Cardiac muscle cell (in vitro differentiated cells and primary cell): Measurements from ENCODE around the gene ACTL9. TPM values are rescaled to one million over a fixed set of nuclear protein-coding genes. Genes with fewer than 3 reads are reported as not detected.
"Not testable (repeated sequence)": the region's sequence is repeated elsewhere in the genome, so short reads cannot be mapped to it uniquely, and the experiment has no call there.

Experiments
- DNase-seq, 2 donors: peaks; one replicate each; pipeline versions ENCODE4 v3.0.0 to v3.0.0-alpha.2; 2010 to 2017; ENCODE audit warnings: low read depth in 1 of 2, low spot score in 1 of 2
- H3K27ac ChIP-seq: fragments of 200-600 bp; sonication (generic); 2 replicates; pipeline ENCODE4 v1.5.1; 2016
- H3K27me3 ChIP-seq: fragments of 200-600 bp; sonication (generic); 2 replicates; pipeline ENCODE4 v1.6.0; 2016; ENCODE audit warnings: control low read depth
- H3K36me3 ChIP-seq: fragments of 200-600 bp; sonication (generic); 2 replicates; pipeline ENCODE4 v1.5.1; 2016; ENCODE audit warnings: control low read depth
- H3K4me1 ChIP-seq: fragments of 200-600 bp; sonication (generic); 2 replicates; pipeline ENCODE4 v1.8.1; 2017; ENCODE audit warnings: low read depth, mild to moderate bottlenecking, mixed run types
- H3K4me3 ChIP-seq: fragments of 200-600 bp; sonication (generic); 2 replicates; pipeline ENCODE4 v1.5.1; 2016; ENCODE audit warnings: mild to moderate bottlenecking
- H3K9me3 ChIP-seq: fragments of 200-600 bp; sonication (generic); 2 replicates; pipeline ENCODE4 v1.5.1; 2017; ENCODE audit warnings: low read depth, mild to moderate bottlenecking, control low read depth
- CTCF ChIP-seq: IDR thresholded peaks from 2 replicates; pipeline ENCODE4 v1.5.1; 2012; ENCODE audit warnings: low read depth, mild to moderate bottlenecking, low read length
- polyA plus RNA-seq: library from polyadenylated mRNA; unstranded; fragments of >200 nt; fragmentation: Nextera tagmentation; extraction: Ambion mirVana; gene quantifications from 2 replicates; pipeline ENCODE4 v1.2.1, GENCODE V29; 2016
- total RNA-seq: library from RNA; depleted of rRNA; stranded (reverse); fragments of >200 nt; gene quantifications from 2 replicates; pipeline ENCODE4 v1.2.3, GENCODE V29; 2016

The ACTL9 gene
- total and polyA plus RNA-seq, 2 experiments from 2014 or later, result not detected

- H3K27me3 ChIP-seq, result no peaks in the 10 kb centered on the region
- H3K27ac ChIP-seq, result no peak overlapping the region
- H3K36me3 ChIP-seq, result no peaks in the 10 kb centered on the region
- H3K9me3 ChIP-seq, result no peaks in the 10 kb centered on the region
- TF ChIP-seq CTCF, result no peak
- no peaks in the 10 kb centered on the region for H3K4me1 ChIP-seq
- no peak overlapping the region for H3K4me3 ChIP-seq
- DNase-seq, result no peak
Observed at GRCh38 chr19:8722032-8722431, 23.4 kb upstream of the ACTL9 start.

DNA sequence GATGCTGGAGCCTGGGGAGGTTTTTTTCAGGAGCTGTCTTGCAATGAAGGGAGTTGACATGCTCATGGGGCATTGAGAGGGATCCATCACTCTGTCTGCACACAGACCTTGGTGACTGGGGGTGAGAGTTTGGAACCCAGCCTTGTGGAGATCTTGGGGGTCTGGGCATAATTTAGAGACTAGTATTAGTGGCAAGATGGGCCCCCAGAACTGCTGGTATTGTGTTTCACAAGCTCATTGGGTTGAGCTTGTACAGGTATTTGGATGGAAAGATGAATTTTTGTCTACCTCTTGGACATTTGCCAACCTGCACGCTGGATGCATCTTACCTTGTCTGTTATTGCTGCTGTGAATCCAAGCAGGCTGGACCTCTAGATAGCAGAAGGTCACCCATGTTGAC lies 22.7 kb upstream of the ACTL9 start, which contains the start of gene OR2Z1:
Gene OR2Z1 (plus strand): TSS at position 301 of the 400 bp plus-strand sequence. CDS start 9,395 bp downstream, outside the sequence.
- no peak for TF ChIP-seq CTCF
- H3K36me3 ChIP-seq, result no peaks in the 10 kb centered on the region
- H3K4me3 ChIP-seq, result no peak within 1 kb of the TSS
- no peaks in the 10 kb centered on the region for H3K4me1 ChIP-seq
- no peaks in the 10 kb centered on the region for H3K27me3 ChIP-seq
- H3K9me3 ChIP-seq, result no peaks in the 10 kb centered on the region
- no peak for DNase-seq
- H3K27ac ChIP-seq, result no peak within 1 kb of the TSS

DNA sequence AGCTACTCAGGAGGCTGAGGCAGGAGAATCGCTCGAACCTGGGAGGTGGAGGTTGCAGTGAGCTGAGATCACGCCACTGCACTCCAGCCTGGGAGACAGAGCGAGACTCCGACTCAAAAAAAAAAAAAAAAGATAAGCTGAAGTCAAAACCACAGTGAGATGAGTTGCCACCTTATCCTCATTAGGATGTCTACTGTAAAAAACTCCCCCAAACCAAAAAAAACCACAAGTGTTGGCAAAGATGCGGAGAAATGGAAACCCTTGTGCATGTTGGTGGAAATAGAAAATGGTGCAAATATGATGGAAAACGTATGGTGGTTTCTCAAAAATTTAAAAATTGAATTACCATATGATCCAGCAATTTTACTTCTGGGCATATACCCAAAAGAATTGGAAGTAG lies 11.7 kb upstream of the ACTL9 start:
- H3K27me3 ChIP-seq, DNase-seq, H3K4me3 ChIP-seq, H3K27ac ChIP-seq, H3K9me3 ChIP-seq, H3K4me1 ChIP-seq, H3K36me3 ChIP-seq: not testable (repeated sequence)

DNA sequence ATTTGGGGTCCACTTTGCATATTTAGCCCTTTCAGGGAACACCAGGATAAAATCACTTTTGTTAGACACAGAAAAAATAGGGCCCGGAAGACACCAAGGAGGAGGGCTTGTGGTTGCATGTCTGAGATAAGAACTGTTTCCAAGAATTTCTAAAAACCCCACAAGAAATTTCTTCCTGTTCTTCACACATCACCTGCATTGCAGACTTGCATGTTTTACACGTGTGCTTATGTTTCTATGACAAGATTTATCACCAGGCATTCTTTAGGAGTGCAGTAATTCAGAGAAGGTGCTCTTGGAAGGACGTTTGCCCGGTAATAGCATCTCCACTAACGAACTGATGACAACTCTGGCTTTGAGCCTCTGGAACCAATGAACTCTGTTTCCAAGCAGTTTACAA lies 7.1 kb upstream of the ACTL9 start:
- DNase-seq, result no peak
- TF ChIP-seq CTCF, result no peak
- H3K27me3 ChIP-seq, result no peaks in the 10 kb centered on the region
- H3K4me1 ChIP-seq, result no peaks in the 10 kb centered on the region
- H3K4me3 ChIP-seq, result no peak overlapping the region
- H3K9me3 ChIP-seq, result no peaks in the 10 kb centered on the region
- H3K36me3 ChIP-seq, result no peaks in the 10 kb centered on the region
- no peak overlapping the region for H3K27ac ChIP-seq

GRCh38 chr19:8705304-8705703 lies 6.7 kb upstream of the ACTL9 start:
- H3K27me3 ChIP-seq, H3K4me3 ChIP-seq, H3K9me3 ChIP-seq, H3K4me1 ChIP-seq, H3K36me3 ChIP-seq, H3K27ac ChIP-seq, DNase-seq: not testable (repeated sequence)

GRCh38 chr19:8703223-8703622 lies 4.6 kb upstream of the ACTL9 start:
- no peak for TF ChIP-seq CTCF
- H3K9me3 ChIP-seq, result no peaks in the 10 kb centered on the region
- H3K4me3 ChIP-seq, result no peak overlapping the region
- DNase-seq, result no peak
- H3K27me3 ChIP-seq, result no peaks in the 10 kb centered on the region
- H3K36me3 ChIP-seq, result no peaks in the 10 kb centered on the region
- no peak overlapping the region for H3K27ac ChIP-seq
- H3K4me1 ChIP-seq, result no peaks in the 10 kb centered on the region

DNA sequence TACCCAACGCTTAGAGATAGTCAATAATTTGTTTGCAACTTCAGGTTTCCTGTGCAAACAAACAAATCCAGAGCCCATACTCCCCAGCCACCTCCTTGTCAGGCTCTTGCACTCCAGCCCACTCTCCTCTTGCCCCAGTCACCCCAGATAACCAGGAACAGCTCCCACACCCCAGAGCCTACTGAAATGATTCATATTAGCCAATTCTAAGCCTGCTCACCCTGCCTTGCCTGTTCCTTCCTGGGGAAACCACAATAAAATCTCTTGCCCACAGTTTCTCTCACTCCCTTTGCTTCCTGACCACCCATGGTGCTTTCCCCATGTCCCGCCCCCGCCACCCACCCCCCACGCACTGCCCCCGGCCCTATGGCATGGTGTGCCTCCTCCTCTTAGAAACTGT lies 3.8 kb upstream of the ACTL9 start:
- DNase-seq, result peak in 1 of 2 donors; percentile 6
- Histone ChIP-seq H3K4me3 (no peak overlapping the region), H3K27me3 (no peaks in the 10 kb centered on the region), H3K9me3 (no peaks in the 10 kb centered on the region), H3K27ac (no peak overlapping the region), H3K4me1 (no peaks in the 10 kb centered on the region), H3K36me3 (no peaks in the 10 kb centered on the region)
- TF ChIP-seq CTCF, result no peak
